ENCODE results near the gene ZCCHC9.
A peak's percentile ranks its signal among the peaks of the same experiment; 100 is the strongest.
"Not testable (repeated sequence)": the region's sequence is repeated elsewhere in the genome, so short reads cannot be mapped to it uniquely, and the experiment has no call there.

Gene ZCCHC9

GRCh38 chr5:81326554-81326953 is 25.2 kb downstream of the ZCCHC9 start:
- H3K4me3 Mint-ChIP-seq: no peak overlapping the region
- H3K4me1 Mint-ChIP-seq: no peaks in the 10 kb centered on the region
- no peaks in the 10 kb centered on the region for H3K27me3 Mint-ChIP-seq
- no peaks in the 10 kb centered on the region for H3K36me3 Mint-ChIP-seq
- H3K9me3 Mint-ChIP-seq: no peaks in the 10 kb centered on the region
- no peak overlapping the region for H3K27ac Mint-ChIP-seq
- peak; percentile 12 for ATAC-seq

GRCh38 chr5:81334304-81335061 is 33.1 kb downstream of the ZCCHC9 start:
- H3K27ac Mint-ChIP-seq: no peak overlapping the region

GRCh38 chr5:81335946-81336345 is 34.6 kb downstream of the ZCCHC9 start:
- ATAC-seq: no peak
- Mint-ChIP-seq H3K4me3 (no peak overlapping the region), H3K27me3 (no peaks in the 10 kb centered on the region)

More at GRCh38 chr5:81334304-81335061, 33.1 kb downstream of the ZCCHC9 start:
- no peak overlapping the region for H3K4me3 Mint-ChIP-seq
- H3K9me3 Mint-ChIP-seq: peaks cover 3% of the 10 kb centered on the region
- H3K27me3 Mint-ChIP-seq: no peaks in the 10 kb centered on the region
- H3K4me1 Mint-ChIP-seq: no peaks in the 10 kb centered on the region
- ATAC-seq: no peak
- H3K36me3 Mint-ChIP-seq: no peaks in the 10 kb centered on the region

GRCh38 chr5:81336556-81336955 is 35.2 kb downstream of the ZCCHC9 start:
- Mint-ChIP-seq H3K4me1 (no peaks in the 10 kb centered on the region), H3K27ac (no peak overlapping the region), H3K36me3 (no peaks in the 10 kb centered on the region), H3K9me3 (peaks cover 3% of the 10 kb centered on the region), H3K4me3 (no peak overlapping the region), H3K27me3 (no peaks in the 10 kb centered on the region)
- ATAC-seq: no peak

More at GRCh38 chr5:81335946-81336345, 34.6 kb downstream of the ZCCHC9 start:
- H3K36me3 Mint-ChIP-seq: no peaks in the 10 kb centered on the region
- peaks cover 3% of the 10 kb centered on the region for H3K9me3 Mint-ChIP-seq
- no peak overlapping the region for H3K27ac Mint-ChIP-seq
- no peaks in the 10 kb centered on the region for H3K4me1 Mint-ChIP-seq

GRCh38 chr5:81337803-81338202 is 36.4 kb downstream of the ZCCHC9 start:
- Mint-ChIP-seq H3K27ac (no peak overlapping the region), H3K27me3 (peaks cover 10% of the 10 kb centered on the region), H3K9me3 (peaks cover 3% of the 10 kb centered on the region), H3K4me1 (no peaks in the 10 kb centered on the region), H3K4me3 (no peak overlapping the region), H3K36me3 (no peaks in the 10 kb centered on the region)
- ATAC-seq: no peak

- not testable (repeated sequence) for H3K4me3 Mint-ChIP-seq, H3K4me1 Mint-ChIP-seq, H3K36me3 Mint-ChIP-seq, ATAC-seq, H3K9me3 Mint-ChIP-seq, H3K27ac Mint-ChIP-seq
- peaks cover 10% of the 10 kb centered on the region for H3K27me3 Mint-ChIP-seq
Observed at GRCh38 chr5:81338213-81338612, 36.8 kb downstream of the ZCCHC9 start.

- Mint-ChIP-seq H3K4me1 (no peaks in the 10 kb centered on the region), H3K27ac (no peak overlapping the region), H3K9me3 (no peaks in the 10 kb centered on the region), H3K27me3 (peaks cover 10% of the 10 kb centered on the region), H3K36me3 (no peaks in the 10 kb centered on the region), H3K4me3 (no peak overlapping the region)
- no peak for ATAC-seq
Observed at GRCh38 chr5:81344736-81345135, 43.3 kb downstream of the ZCCHC9 start.

- H3K36me3 Mint-ChIP-seq: no peaks in the 10 kb centered on the region
- peaks cover 10% of the 10 kb centered on the region for H3K27me3 Mint-ChIP-seq
- H3K27ac Mint-ChIP-seq: no peak overlapping the region
- H3K4me1 Mint-ChIP-seq: no peaks in the 10 kb centered on the region
- no peak for ATAC-seq
- no peak overlapping the region for H3K4me3 Mint-ChIP-seq
- H3K9me3 Mint-ChIP-seq: no peaks in the 10 kb centered on the region
Observed at GRCh38 chr5:81345411-81346003, 44.1 kb downstream of the ZCCHC9 start.

GRCh38 chr5:81349161-81349560 is 47.8 kb downstream of the ZCCHC9 start:
- no peak for ATAC-seq
- H3K36me3 Mint-ChIP-seq: no peaks in the 10 kb centered on the region
- no peaks in the 10 kb centered on the region for H3K27me3 Mint-ChIP-seq
- H3K9me3 Mint-ChIP-seq: no peaks in the 10 kb centered on the region
- H3K27ac Mint-ChIP-seq: no peak overlapping the region
- H3K4me1 Mint-ChIP-seq: no peaks in the 10 kb centered on the region
- H3K4me3 Mint-ChIP-seq: no peak overlapping the region

GRCh38 chr5:81350507-81350906 is 49.1 kb downstream of the ZCCHC9 start:
- Mint-ChIP-seq H3K27ac (no peak overlapping the region), H3K4me3 (no peak overlapping the region), H3K4me1 (no peaks in the 10 kb centered on the region), H3K27me3 (no peaks in the 10 kb centered on the region), H3K36me3 (no peaks in the 10 kb centered on the region), H3K9me3 (no peaks in the 10 kb centered on the region)
- no peak for ATAC-seq

GRCh38 chr5:81353189-81353588 is 51.8 kb downstream of the ZCCHC9 start:
- Mint-ChIP-seq H3K27me3 (no peaks in the 10 kb centered on the region), H3K9me3 (no peaks in the 10 kb centered on the region), H3K27ac (no peak overlapping the region), H3K36me3 (no peaks in the 10 kb centered on the region), H3K4me3 (no peak overlapping the region), H3K4me1 (no peaks in the 10 kb centered on the region)
- no peak for ATAC-seq

GRCh38 chr5:81354093-81354492 is 52.7 kb downstream of the ZCCHC9 start:
- no peak overlapping the region for H3K27ac Mint-ChIP-seq
- H3K4me3 Mint-ChIP-seq: no peak overlapping the region
- H3K9me3 Mint-ChIP-seq: no peaks in the 10 kb centered on the region
- no peaks in the 10 kb centered on the region for H3K4me1 Mint-ChIP-seq
- ATAC-seq: no peak
- H3K36me3 Mint-ChIP-seq: no peaks in the 10 kb centered on the region
- H3K27me3 Mint-ChIP-seq: peaks cover 8% of the 10 kb centered on the region

- Mint-ChIP-seq H3K9me3 (no peaks in the 10 kb centered on the region), H3K27ac (no peak overlapping the region), H3K4me3 (no peak overlapping the region), H3K4me1 (no peaks in the 10 kb centered on the region), H3K36me3 (no peaks in the 10 kb centered on the region), H3K27me3 (peaks cover 11% of the 10 kb centered on the region)
- no peak for ATAC-seq
Observed at GRCh38 chr5:81355291-81356251, 54.2 kb downstream of the ZCCHC9 start.

GRCh38 chr5:81359108-81359507 is 57.7 kb downstream of the ZCCHC9 start:
- H3K9me3 Mint-ChIP-seq: no peaks in the 10 kb centered on the region
- H3K27ac Mint-ChIP-seq: no peak overlapping the region
- peaks cover 11% of the 10 kb centered on the region for H3K27me3 Mint-ChIP-seq
- H3K4me1 Mint-ChIP-seq: no peaks in the 10 kb centered on the region
- no peak overlapping the region for H3K4me3 Mint-ChIP-seq
- H3K36me3 Mint-ChIP-seq: no peaks in the 10 kb centered on the region
- no peak for ATAC-seq

GRCh38 chr5:81359881-81360280 is 58.5 kb downstream of the ZCCHC9 start:
- Mint-ChIP-seq H3K36me3 (no peaks in the 10 kb centered on the region), H3K4me3 (no peak overlapping the region), H3K9me3 (no peaks in the 10 kb centered on the region), H3K27ac (no peak overlapping the region), H3K4me1 (no peaks in the 10 kb centered on the region), H3K27me3 (peaks cover 12% of the 10 kb centered on the region)
- no peak for ATAC-seq

Measured in stimulated activated memory B cell treated with anti-CD40 and anti-IgM and Interleukin-4, amounts not matched to agents 10 μg/mL and 1 μg/mL and 100 μg/mL, for 72 hours (primary cell).